ENCODE results near the gene CNTNAP2.

CNTNAP2 gene

DNA sequence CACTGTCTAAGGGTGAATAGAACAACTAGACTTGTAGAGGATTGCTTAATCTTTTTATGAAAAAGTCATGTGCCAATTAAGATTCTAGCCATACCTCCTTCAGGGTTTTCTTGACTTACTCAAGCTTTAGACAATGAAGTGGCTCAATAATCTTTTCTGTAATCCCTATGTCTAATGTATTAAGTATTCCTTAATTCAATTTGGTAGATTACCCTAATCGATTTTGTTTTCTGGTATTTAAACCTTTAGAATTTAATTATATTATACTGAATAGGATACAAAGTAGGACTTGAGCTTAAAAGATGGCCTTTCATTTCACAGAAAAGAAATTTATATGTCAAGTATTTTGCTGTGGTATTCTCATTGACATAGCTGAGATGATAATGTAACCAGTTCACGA lies 1876.1 kb downstream of the CNTNAP2 start:
- H3K4me3 ChIP-seq (ENCODE audit: low read depth, low read length): no peak overlapping the region
- TF ChIP-seq CTCF (IDR thresholded peaks at IDR 0.05; ENCODE audit: low read depth, low read length): no peak

DNA sequence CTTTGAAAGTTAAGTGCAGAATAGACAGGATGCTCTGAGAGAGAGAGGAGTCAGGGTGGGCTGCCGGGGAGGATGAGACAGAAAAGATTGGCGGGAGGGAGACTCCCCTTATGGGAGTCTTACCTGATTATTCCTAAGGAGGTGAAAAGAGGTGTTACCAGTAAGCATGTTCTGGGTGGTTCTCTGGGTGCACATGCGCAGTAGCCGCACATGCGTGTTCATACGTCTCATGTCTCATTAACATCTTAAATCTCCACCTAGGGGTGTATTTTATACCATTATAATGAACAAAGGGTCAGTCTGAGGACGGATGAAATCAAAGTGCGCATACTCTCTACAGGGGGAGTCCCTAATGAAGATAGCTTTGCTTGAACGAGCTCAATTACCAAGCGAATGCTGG lies 1881.0 kb downstream of the CNTNAP2 start:
- TF ChIP-seq CTCF (IDR thresholded peaks at IDR 0.05; ENCODE audit: low read depth, low read length): no peak
- no peak overlapping the region for H3K4me3 ChIP-seq (ENCODE audit: low read depth, low read length)

DNA sequence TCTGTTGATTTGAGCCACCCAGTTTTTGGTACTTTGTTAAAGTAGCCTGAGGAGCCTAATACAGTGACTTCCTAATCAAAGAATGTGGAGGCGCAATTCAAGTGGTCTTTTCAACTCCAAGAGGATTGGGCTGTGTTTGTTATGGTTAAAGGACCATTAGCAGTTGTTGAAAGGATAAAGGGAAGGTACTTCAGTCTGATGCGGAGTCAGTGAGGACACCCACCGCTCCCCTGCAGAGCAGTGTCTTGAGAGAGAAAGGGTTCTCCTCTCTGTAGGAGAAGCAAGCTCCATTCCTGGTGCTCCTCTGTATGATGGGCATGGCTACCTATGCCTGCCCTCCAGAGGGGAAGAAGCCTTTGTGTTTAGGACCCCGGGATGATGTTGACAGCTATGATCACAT lies 1883.4 kb downstream of the CNTNAP2 start:
- no peak for TF ChIP-seq CTCF (IDR thresholded peaks at IDR 0.05; ENCODE audit: low read depth, low read length)
- H3K4me3 ChIP-seq (ENCODE audit: low read depth, low read length): no peak overlapping the region

DNA sequence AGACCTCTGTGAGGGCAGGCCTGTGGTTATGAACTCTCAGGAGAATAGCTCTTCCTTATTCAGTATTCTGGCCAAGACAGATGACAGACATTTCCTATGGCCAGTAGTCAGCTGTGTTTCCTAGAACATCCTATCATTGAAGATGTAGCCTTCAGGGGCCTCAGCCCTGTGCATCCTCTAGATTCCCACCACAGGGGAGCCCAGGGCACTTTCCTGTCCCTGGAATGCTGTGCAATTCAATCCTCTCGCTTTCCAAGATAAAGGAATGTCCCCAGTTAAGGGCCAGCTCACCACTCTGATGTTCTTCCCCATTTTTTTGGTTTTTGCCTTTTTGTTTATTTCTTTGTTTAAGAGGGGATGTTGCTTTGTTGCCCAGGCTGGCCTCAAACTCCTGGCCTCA lies 1895.2 kb downstream of the CNTNAP2 start:
- TF ChIP-seq CTCF (IDR thresholded peaks at IDR 0.05; ENCODE audit: low read depth, low read length): no peak
- H3K4me3 ChIP-seq (ENCODE audit: low read depth, low read length): no peak overlapping the region

DNA sequence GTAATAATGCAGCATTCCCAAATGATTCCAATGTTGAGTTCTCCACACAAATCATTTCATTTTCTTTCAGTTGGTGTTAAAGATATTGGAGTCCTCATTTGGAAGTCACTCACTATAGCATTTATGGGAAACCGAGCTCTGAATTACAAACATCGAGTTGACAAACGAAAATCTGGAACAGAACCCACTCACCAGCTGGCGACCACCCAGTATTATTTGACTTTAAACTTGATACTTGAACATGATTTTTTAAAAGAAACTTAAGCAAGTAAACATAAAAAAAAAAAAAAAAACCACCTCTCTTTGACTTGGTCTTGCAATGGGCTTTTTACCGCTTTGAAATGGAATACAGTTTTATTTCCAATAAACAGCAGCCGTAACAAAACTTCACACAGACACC lies 1897.4 kb downstream of the CNTNAP2 start:
- no peak overlapping the region for H3K4me3 ChIP-seq (ENCODE audit: low read depth, low read length)
- no peak for TF ChIP-seq CTCF (IDR thresholded peaks at IDR 0.05; ENCODE audit: low read depth, low read length)

- TF ChIP-seq CTCF (IDR thresholded peaks at IDR 0.05; ENCODE audit: low read depth, low read length): no peak
- H3K4me3 ChIP-seq (ENCODE audit: low read depth, low read length): no peak overlapping the region
Measured at GRCh38 chr7:148014541-148014940, 1897.9 kb downstream of the CNTNAP2 start.

- H3K4me3 ChIP-seq (ENCODE audit: low read depth, low read length): no peak overlapping the region
- TF ChIP-seq CTCF (IDR thresholded peaks at IDR 0.05; ENCODE audit: low read depth, low read length): no peak
Measured at GRCh38 chr7:148017126-148017525, 1900.5 kb downstream of the CNTNAP2 start.

Measured in WI38 (cell line).